Measurements from ENCODE around the gene B4GALNT4.
"Not testable (repeated sequence)": the region's sequence is repeated elsewhere in the genome, so short reads cannot be mapped to it uniquely, and the experiment has no call there.

The B4GALNT4 gene

GRCh38 chr11:327581-327923 is 41.7 kb upstream of the B4GALNT4 start:
- H3K4me3 ChIP-seq (ENCODE audit: low read length), result no peak overlapping the region
- no peak for DNase-seq
- no peaks in the 10 kb centered on the region for H3K79me2 ChIP-seq (ENCODE audit: low read length)
- TF ChIP-seq EZH2 (optimal IDR thresholded peaks at IDR 0.05; ENCODE audit: low read depth, low read length) (no peak), EZH2phosphoT487 (IDR thresholded peaks at IDR 0.05; ENCODE audit: low read length) (no peak), CTCF (IDR thresholded peaks at IDR 0.05; ENCODE audit: low read length) (no peak)
- no peaks in the 10 kb centered on the region for H4K20me1 ChIP-seq (ENCODE audit: insufficient read depth, low read length)
- H3K36me3 ChIP-seq (replicated peaks; ENCODE audit: insufficient read depth, low read length), result no peaks in the 10 kb centered on the region
- no peaks in the 10 kb centered on the region for H3K9me3 ChIP-seq (replicated peaks; ENCODE audit: insufficient read depth, low read length)
- H3K9ac ChIP-seq (ENCODE audit: low read length), result no peak overlapping the region
- H2AFZ ChIP-seq (ENCODE audit: low read length), result no peak overlapping the region
- no peak overlapping the region; the same call in 1 of the 2 replicates for H3K4me2 ChIP-seq (ENCODE audit: low read depth, low read length)
- H3K4me1 ChIP-seq (ENCODE audit: low read length), result peaks cover 29% of the 10 kb centered on the region
- no peak overlapping the region for H3K27ac ChIP-seq (ENCODE audit: low read length)
- no peaks in the 10 kb centered on the region for H3K9me2 ChIP-seq (replicated peaks; ENCODE audit: insufficient read depth, low read length)
- H3F3A ChIP-seq (ENCODE audit: insufficient read depth, low read length), result peaks cover 9% of the 10 kb centered on the region
- H3K27me3 ChIP-seq (replicated peaks; ENCODE audit: insufficient read depth, low read length), result peaks cover 79% of the 10 kb centered on the region

DNA sequence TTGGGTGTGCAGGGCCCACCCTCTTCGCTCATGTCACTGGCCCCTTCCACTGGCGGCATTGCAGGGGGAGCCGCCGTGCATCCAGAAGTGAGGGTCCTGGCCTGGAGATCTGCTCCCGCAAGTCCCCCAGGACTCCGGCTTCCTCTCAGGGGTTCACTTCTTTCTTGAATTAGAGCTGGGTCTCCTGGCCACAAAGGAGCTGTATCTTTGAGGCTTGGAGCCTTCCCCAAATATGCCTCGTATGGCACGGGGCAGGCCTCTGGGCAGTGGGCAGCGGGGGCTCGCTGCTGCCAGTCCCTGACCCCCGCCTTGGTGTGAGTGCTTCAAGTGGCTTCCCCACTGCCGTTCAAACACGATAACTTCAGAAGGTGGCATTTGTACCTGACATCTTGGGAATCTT is 41.3 kb upstream of the B4GALNT4 start:
- no peaks in the 10 kb centered on the region for H3K9me2 ChIP-seq (replicated peaks; ENCODE audit: insufficient read depth, low read length)
- TF ChIP-seq EZH2phosphoT487 (IDR thresholded peaks at IDR 0.05; ENCODE audit: low read length) (no peak), EZH2 (optimal IDR thresholded peaks at IDR 0.05; ENCODE audit: low read depth, low read length) (no peak), CTCF (IDR thresholded peaks at IDR 0.05; ENCODE audit: low read length) (no peak)
- H4K20me1 ChIP-seq (ENCODE audit: insufficient read depth, low read length), result no peaks in the 10 kb centered on the region
- H3K9ac ChIP-seq (ENCODE audit: low read length), result no peak overlapping the region
- H3K36me3 ChIP-seq (replicated peaks; ENCODE audit: insufficient read depth, low read length), result no peaks in the 10 kb centered on the region
- no peak overlapping the region for H3K27ac ChIP-seq (ENCODE audit: low read length)
- no peaks in the 10 kb centered on the region for H3K79me2 ChIP-seq (ENCODE audit: low read length)
- no peaks in the 10 kb centered on the region for H3K9me3 ChIP-seq (replicated peaks; ENCODE audit: insufficient read depth, low read length)
- no peak overlapping the region for H3K4me3 ChIP-seq (ENCODE audit: low read length)
- no peak overlapping the region for H2AFZ ChIP-seq (ENCODE audit: low read length)
- no peak for DNase-seq
- no peak overlapping the region for H3K4me2 ChIP-seq (ENCODE audit: low read depth, low read length)
- H3K4me1 ChIP-seq (ENCODE audit: low read length), result peaks cover 33% of the 10 kb centered on the region
- peaks cover 9% of the 10 kb centered on the region for H3F3A ChIP-seq (ENCODE audit: insufficient read depth, low read length)
- peaks cover 84% of the 10 kb centered on the region for H3K27me3 ChIP-seq (replicated peaks; ENCODE audit: insufficient read depth, low read length)

GRCh38 chr11:328516-329100 is 40.7 kb upstream of the B4GALNT4 start:
- not testable (repeated sequence) for DNase-seq; H3K36me3 ChIP-seq (replicated peaks; ENCODE audit: insufficient read depth, low read length); H3K9ac ChIP-seq (ENCODE audit: low read length); H2AFZ ChIP-seq (ENCODE audit: low read length); H3F3A ChIP-seq (ENCODE audit: insufficient read depth, low read length); H3K9me2 ChIP-seq (replicated peaks; ENCODE audit: insufficient read depth, low read length); H4K20me1 ChIP-seq (ENCODE audit: insufficient read depth, low read length); H3K9me3 ChIP-seq (replicated peaks; ENCODE audit: insufficient read depth, low read length); H3K79me2 ChIP-seq (ENCODE audit: low read length); H3K4me2 ChIP-seq (ENCODE audit: low read depth, low read length); H3K4me3 ChIP-seq (ENCODE audit: low read length); H3K27ac ChIP-seq (ENCODE audit: low read length)
- Histone ChIP-seq H3K4me1 (ENCODE audit: low read length) (peaks cover 37% of the 10 kb centered on the region), H3K27me3 (replicated peaks; ENCODE audit: insufficient read depth, low read length) (peaks cover 84% of the 10 kb centered on the region)

- peaks cover 84% of the 10 kb centered on the region for H3K27me3 ChIP-seq (replicated peaks; ENCODE audit: insufficient read depth, low read length)
- peaks cover 37% of the 10 kb centered on the region for H3K4me1 ChIP-seq (ENCODE audit: low read length)
- H3K36me3 ChIP-seq (replicated peaks; ENCODE audit: insufficient read depth, low read length), result no peaks in the 10 kb centered on the region
- H3K4me2 ChIP-seq (ENCODE audit: low read depth, low read length), result no peak overlapping the region
- no peaks in the 10 kb centered on the region for H4K20me1 ChIP-seq (ENCODE audit: insufficient read depth, low read length)
- H3K79me2 ChIP-seq (ENCODE audit: low read length), result no peaks in the 10 kb centered on the region
- DNase-seq, result no peak
- H3F3A ChIP-seq (ENCODE audit: insufficient read depth, low read length), result peaks cover 9% of the 10 kb centered on the region
- no peaks in the 10 kb centered on the region for H3K9me3 ChIP-seq (replicated peaks; ENCODE audit: insufficient read depth, low read length)
- no peak overlapping the region for H3K27ac ChIP-seq (ENCODE audit: low read length)
- H2AFZ ChIP-seq (ENCODE audit: low read length), result no peak overlapping the region
- TF ChIP-seq EZH2 (optimal IDR thresholded peaks at IDR 0.05; ENCODE audit: low read depth, low read length), result no peak
- no peak for TF ChIP-seq EZH2phosphoT487 (IDR thresholded peaks at IDR 0.05; ENCODE audit: low read length)
- TF ChIP-seq CTCF (IDR thresholded peaks at IDR 0.05; ENCODE audit: low read length), result no peak
- no peak overlapping the region for H3K9ac ChIP-seq (ENCODE audit: low read length)
- no peaks in the 10 kb centered on the region for H3K9me2 ChIP-seq (replicated peaks; ENCODE audit: insufficient read depth, low read length)
- no peak overlapping the region for H3K4me3 ChIP-seq (ENCODE audit: low read length)
Measured at GRCh38 chr11:329886-330253, 39.4 kb upstream of the B4GALNT4 start.
